SU-DHL-6 (cell line): ENCODE data around the gene AP2A2.

Experiments
- H2AFZ ChIP-seq: fragments of 200-600 bp; sonication (generic); 2 replicates; pipeline ENCODE4 v1.6.1; 2014; ENCODE audit warnings: low read depth, mild to moderate bottlenecking, moderate library complexity, mixed read lengths, antibody characterized with exemption, low read length; ENCODE audit not compliant: severe bottlenecking
- H3F3A ChIP-seq: fragments of 200-600 bp; shearing (Covaris generic); 2 replicates; pipeline ENCODE4 v1.6.0; 2016; ENCODE audit warnings: antibody characterized with exemption, mild to moderate bottlenecking; ENCODE audit not compliant: insufficient read depth
- H3K27ac ChIP-seq: fragments of 200-600 bp; sonication (generic); 2 replicates; pipeline ENCODE4 v1.5.1; 2016; ENCODE audit warnings: low read depth, mild to moderate bottlenecking, low read length, moderate library complexity, mixed read lengths
- H3K27me3 ChIP-seq: fragments of 200-600 bp; sonication (generic), shearing (Covaris generic); 2 replicates; pipeline ENCODE4 v1.6.0; 2014; ENCODE audit warnings: mild to moderate bottlenecking, low read length
- H3K36me3 ChIP-seq: fragments of 200-600 bp; sonication (generic); 2 replicates; pipeline ENCODE4 v1.6.1; 2014; ENCODE audit warnings: mild to moderate bottlenecking, low read length, mixed read lengths
- H3K4me2 ChIP-seq: fragments of 300-600, 200-600 bp; shearing (Covaris generic), sonication (generic); 2 replicates; pipeline ENCODE4 v1.6.0; 2014; ENCODE audit warnings: low read length, low read depth, mild to moderate bottlenecking; ENCODE audit not compliant: poor library complexity, severe bottlenecking
- H3K4me3 ChIP-seq: fragments of 200-600 bp; sonication (generic); 2 replicates; pipeline ENCODE4 v1.5.1; 2014; ENCODE audit warnings: antibody characterized with exemption, low read length, mild to moderate bottlenecking, mixed read lengths; ENCODE audit not compliant: insufficient read depth, poor library complexity, severe bottlenecking
- H3K79me2 ChIP-seq: fragments of 200-600 bp; sonication (generic); 2 replicates; pipeline ENCODE4 v1.6.1; 2014; ENCODE audit warnings: mild to moderate bottlenecking, low read length, moderate library complexity; ENCODE audit not compliant: insufficient read depth
- H3K9ac ChIP-seq: fragments of 200-600 bp; sonication (generic); 2 replicates; pipeline ENCODE4 v1.7.0; 2014; ENCODE audit warnings: mild to moderate bottlenecking, low read length
- H3K9me2 ChIP-seq: fragments of 200-600 bp; sonication (generic); replicated peaks from 2 replicates; pipeline ENCODE4 v1.6.1; 2014; ENCODE audit warnings: low read length; ENCODE audit not compliant: insufficient read depth
- H3K9me3 ChIP-seq: fragments of 200-600 bp; sonication (generic); 2 replicates; pipeline ENCODE4 v1.6.1; 2014; ENCODE audit warnings: low read length, mixed read lengths; ENCODE audit not compliant: insufficient read depth
- H4K20me1 ChIP-seq: fragments of 200-600 bp; sonication (generic); 2 replicates; pipeline ENCODE4 v1.6.1; 2014; ENCODE audit warnings: low read depth, mild to moderate bottlenecking, antibody characterized with exemption, low read length, moderate library complexity, mixed read lengths
- EZH2phosphoT487 ChIP-seq: fragments of 200-600 bp; sonication (generic), shearing (Covaris generic); conservative IDR thresholded peaks from 2 replicates; pipeline ENCODE4 v1.6.1; 2018; ENCODE audit warnings: mild to moderate bottlenecking, antibody characterized with exemption, low read length, moderate library complexity, mixed read lengths
- TF ChIP-seq, protein P1 (sequence below): fragments of 200-600 bp; sonication (generic); IDR thresholded peaks from one replicate; pipeline ENCODE4 v1.5.1; 2017; ENCODE audit warnings: antibody characterized with exemption, mild to moderate bottlenecking, low read length, moderate library complexity; ENCODE audit not compliant: insufficient read depth, poor library complexity, severe bottlenecking

Gene AP2A2

DNA sequence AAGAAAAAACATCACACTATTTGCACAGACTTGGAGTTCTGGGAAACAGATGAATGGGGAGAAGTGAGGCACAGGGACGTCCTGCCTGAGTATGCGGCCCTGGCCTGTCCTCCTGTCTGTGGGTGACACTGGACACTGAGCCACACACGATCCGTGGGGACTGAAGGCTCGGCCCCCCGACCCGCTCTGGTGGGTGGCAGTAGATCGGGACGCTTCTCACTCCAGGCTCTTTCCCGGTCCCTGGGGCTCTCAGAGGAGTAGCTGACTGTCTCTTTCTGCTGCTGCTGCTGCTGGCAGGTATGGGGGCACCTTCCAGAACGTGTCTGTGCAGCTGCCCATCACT lies 83.1 kb downstream of the AP2A2 start:
- Histone ChIP-seq H2AFZ (no peak overlapping the region), H3K9ac (no peak overlapping the region), H3K79me2 (no peaks in the 10 kb centered on the region), H3K4me2 (no peak overlapping the region), H4K20me1 (no peaks in the 10 kb centered on the region), H3K9me3 (no peaks in the 10 kb centered on the region), H3K36me3 (no peaks in the 10 kb centered on the region), H3K9me2 (no peaks in the 10 kb centered on the region), H3F3A (no peaks in the 10 kb centered on the region), H3K27ac (no peak overlapping the region), H3K4me3 (no peak overlapping the region), H3K27me3 (no peaks in the 10 kb centered on the region)
- TF ChIP-seq, protein P1, sequence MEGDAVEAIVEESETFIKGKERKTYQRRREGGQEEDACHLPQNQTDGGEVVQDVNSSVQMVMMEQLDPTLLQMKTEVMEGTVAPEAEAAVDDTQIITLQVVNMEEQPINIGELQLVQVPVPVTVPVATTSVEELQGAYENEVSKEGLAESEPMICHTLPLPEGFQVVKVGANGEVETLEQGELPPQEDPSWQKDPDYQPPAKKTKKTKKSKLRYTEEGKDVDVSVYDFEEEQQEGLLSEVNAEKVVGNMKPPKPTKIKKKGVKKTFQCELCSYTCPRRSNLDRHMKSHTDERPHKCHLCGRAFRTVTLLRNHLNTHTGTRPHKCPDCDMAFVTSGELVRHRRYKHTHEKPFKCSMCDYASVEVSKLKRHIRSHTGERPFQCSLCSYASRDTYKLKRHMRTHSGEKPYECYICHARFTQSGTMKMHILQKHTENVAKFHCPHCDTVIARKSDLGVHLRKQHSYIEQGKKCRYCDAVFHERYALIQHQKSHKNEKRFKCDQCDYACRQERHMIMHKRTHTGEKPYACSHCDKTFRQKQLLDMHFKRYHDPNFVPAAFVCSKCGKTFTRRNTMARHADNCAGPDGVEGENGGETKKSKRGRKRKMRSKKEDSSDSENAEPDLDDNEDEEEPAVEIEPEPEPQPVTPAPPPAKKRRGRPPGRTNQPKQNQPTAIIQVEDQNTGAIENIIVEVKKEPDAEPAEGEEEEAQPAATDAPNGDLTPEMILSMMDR = no peak
- TF ChIP-seq EZH2phosphoT487 = no peak

DNA sequence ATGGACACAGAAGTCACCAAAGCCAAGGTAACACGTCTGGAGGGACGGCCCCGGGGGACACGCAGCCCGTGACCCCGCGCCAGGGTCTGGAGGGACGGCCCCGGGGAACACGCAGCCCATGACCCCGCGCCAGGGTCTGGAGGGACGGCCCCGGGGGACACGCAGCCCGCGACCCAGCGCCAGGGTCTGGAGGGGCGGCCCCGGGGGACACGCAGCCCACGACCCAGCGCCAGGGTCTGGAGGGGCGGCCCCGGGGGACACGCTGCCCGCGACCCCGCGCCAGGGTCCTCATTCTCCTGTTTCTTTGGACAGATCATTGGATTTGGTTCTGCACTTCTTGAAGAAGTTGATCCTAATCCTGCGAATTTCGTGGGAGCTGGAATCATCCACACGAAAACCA lies 83.7 kb downstream of the AP2A2 start:
- H3K27me3 ChIP-seq = no peaks in the 10 kb centered on the region
- H3K4me3 ChIP-seq = no peak overlapping the region
- no peak overlapping the region for H2AFZ ChIP-seq
- H3K9me2 ChIP-seq = no peaks in the 10 kb centered on the region
- no peak overlapping the region for H3K9ac ChIP-seq
- no peaks in the 10 kb centered on the region for H3K79me2 ChIP-seq
- no peaks in the 10 kb centered on the region for H3K36me3 ChIP-seq
- no peak overlapping the region for H3K4me2 ChIP-seq
- no peak for TF ChIP-seq EZH2phosphoT487
- TF ChIP-seq, protein P1 = no peak
- H3K9me3 ChIP-seq = no peaks in the 10 kb centered on the region
- H3K27ac ChIP-seq = no peak overlapping the region
- no peaks in the 10 kb centered on the region for H4K20me1 ChIP-seq
- no peaks in the 10 kb centered on the region for H3F3A ChIP-seq

DNA sequence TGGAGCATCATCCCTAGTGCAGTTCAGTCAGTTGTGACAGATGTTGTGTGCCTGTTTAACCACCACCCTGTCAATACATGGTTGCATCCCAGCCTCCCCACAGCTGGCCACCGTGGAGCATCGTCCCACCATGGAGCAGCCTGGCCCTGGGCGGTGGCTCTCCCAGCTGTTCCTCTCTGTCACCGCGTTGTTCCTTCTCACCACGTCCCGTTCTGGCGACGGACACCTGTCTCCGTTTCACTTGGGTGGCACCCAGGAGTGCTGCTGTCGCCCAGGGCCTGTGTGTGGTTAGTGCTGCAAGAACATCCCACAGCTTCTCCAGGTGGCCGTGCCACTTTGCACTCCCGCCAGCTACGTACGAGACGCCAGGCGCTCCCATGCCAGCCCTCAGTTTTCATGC lies 84.3 kb downstream of the AP2A2 start:
- Histone ChIP-seq H3F3A (no peaks in the 10 kb centered on the region), H3K9me3 (no peaks in the 10 kb centered on the region), H3K79me2 (no peaks in the 10 kb centered on the region), H3K36me3 (no peaks in the 10 kb centered on the region), H3K9me2 (no peaks in the 10 kb centered on the region), H3K27ac (no peak overlapping the region), H3K4me3 (no peak overlapping the region), H3K4me2 (no peak overlapping the region), H2AFZ (no peak overlapping the region), H4K20me1 (no peaks in the 10 kb centered on the region), H3K9ac (no peak overlapping the region), H3K27me3 (no peaks in the 10 kb centered on the region)
- TF ChIP-seq, protein P1 = no peak
- TF ChIP-seq EZH2phosphoT487 = no peak
